HAP-1 (cell line): Measurements from ENCODE around the gene TRPM3.

Experiments
- DNase-seq, 2 experiments: peaks; one replicate each; pipeline ENCODE4 v3.0.0-alpha.2; 2016 to 2020; ENCODE audit warnings: low spot score in 2 of 2
- H3K27me3 ChIP-seq: fragments of 250-450 bp; sonication (Bioruptor Pico); 2 replicates; pipeline ENCODE4 v1.5.1; 2020; ENCODE audit warnings: low read depth, mild to moderate bottlenecking, moderate library complexity
- H3K36me3 ChIP-seq: fragments of 250-450 bp; sonication (Bioruptor Pico); replicated peaks from 2 replicates; pipeline ENCODE4 v1.5.1; 2020; ENCODE audit warnings: mild to moderate bottlenecking
- H3K4me1 ChIP-seq: fragments of 250-450 bp; sonication (Bioruptor Pico); 2 replicates; pipeline ENCODE4 v1.5.1; 2020; ENCODE audit warnings: mild to moderate bottlenecking
- H3K4me3 ChIP-seq: fragments of 250-450 bp; sonication (Bioruptor Pico); 2 replicates; pipeline ENCODE4 v1.5.1; 2020; ENCODE audit warnings: mild to moderate bottlenecking, moderate library complexity
- H3K9me3 ChIP-seq: fragments of 250-450 bp; sonication (Bioruptor Pico); 2 replicates; pipeline ENCODE4 v1.5.1; 2020; ENCODE audit warnings: mild to moderate bottlenecking, moderate library complexity
- in situ Hi-C: fragments of 300-500 bp; cut with MboI; formaldehyde crosslinking; loops from 3 replicates; pipeline ENCODE4 v1.14.3; 2020; ENCODE audit warnings: low sequenced_read_pairs, inconsistent platforms, mixed read lengths

Gene TRPM3

GRCh38 chr9:70577671-70578070 lies 543.8 kb downstream of the TRPM3 start:
- no peak for DNase-seq
- H3K4me3 ChIP-seq: no peak overlapping the region
- no peaks in the 10 kb centered on the region for H3K27me3 ChIP-seq
- H3K9me3 ChIP-seq: no peaks in the 10 kb centered on the region
- in situ Hi-C loops: loop anchor here (25.0 kb wide), 1 partner anchor 615 kb away; no protein-coding TSS in a partner anchor
- peaks cover 9% of the 10 kb centered on the region for H3K4me1 ChIP-seq
- no peaks in the 10 kb centered on the region for H3K36me3 ChIP-seq

- Histone ChIP-seq H3K4me1 (peaks cover 9% of the 10 kb centered on the region), H3K36me3 (no peaks in the 10 kb centered on the region), H3K4me3 (no peak overlapping the region), H3K9me3 (no peaks in the 10 kb centered on the region), H3K27me3 (no peaks in the 10 kb centered on the region)
- in situ Hi-C loops: loop anchor here (25.0 kb wide), 1 partner anchor 614 kb away; no protein-coding TSS in a partner anchor
- no peak for DNase-seq
These were observed 545.3 kb downstream of the TRPM3 start for GRCh38 chr9:70576116-70576515.

DNA sequence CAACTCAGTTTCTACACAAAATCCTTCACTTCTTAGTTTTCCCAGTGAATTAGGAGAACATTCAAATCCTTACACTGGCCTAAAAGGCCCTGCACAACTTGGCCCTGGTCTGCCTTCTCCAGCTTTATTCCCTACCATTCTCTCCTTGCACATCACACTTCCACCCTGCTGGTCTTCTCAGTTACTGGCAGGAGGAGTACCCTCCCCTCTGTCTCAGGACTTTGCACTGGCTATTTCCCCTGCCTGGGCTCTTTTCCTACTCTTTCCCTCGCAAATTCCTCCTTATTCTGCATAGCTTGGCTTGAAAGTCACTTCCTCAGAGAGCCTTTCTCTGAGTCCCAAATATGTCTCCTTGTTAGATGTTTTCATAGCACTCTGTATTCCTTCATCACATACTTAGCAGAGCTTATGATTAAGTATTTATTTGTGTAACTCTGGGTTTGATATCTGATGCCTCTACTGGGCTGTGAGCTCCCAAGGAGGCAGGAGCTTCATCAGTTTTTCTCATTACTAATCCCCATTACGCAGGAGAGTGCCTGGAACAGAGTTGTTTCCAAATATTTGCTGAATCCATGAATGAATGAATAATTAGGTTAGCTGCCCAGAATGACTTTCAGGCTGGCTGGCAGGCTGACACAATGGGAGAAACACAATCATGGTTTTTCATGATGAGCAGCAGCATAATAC lies 547.1 kb downstream of the TRPM3 start:
- no peak overlapping the region for H3K4me3 ChIP-seq
- no peak for DNase-seq
- no peaks in the 10 kb centered on the region for H3K36me3 ChIP-seq
- H3K4me1 ChIP-seq: peaks cover 9% of the 10 kb centered on the region
- in situ Hi-C loops: no loop called here
- H3K27me3 ChIP-seq: no peaks in the 10 kb centered on the region
- no peaks in the 10 kb centered on the region for H3K9me3 ChIP-seq

DNA sequence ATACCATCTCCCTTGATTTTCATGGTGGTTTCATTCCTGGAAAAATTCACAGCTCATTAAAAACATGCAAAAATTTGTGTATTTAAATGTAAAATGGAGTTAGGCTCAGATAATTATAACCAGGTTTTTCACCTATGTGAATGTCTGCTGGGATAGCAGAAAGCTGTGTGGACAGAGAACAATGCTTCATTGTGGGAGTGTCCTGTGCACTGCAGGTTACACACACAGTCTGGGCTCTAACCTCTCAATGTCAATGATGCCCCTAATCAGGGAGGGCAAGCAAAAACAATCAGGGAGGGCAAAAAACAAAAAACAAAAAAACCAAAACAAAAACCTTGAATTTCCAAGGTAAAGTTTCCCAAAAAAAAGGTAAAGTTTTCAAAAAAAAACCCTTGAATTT lies 548.1 kb downstream of the TRPM3 start:
- in situ Hi-C loops: no loop called here
- Histone ChIP-seq H3K4me1 (peaks cover 17% of the 10 kb centered on the region), H3K4me3 (no peak overlapping the region), H3K9me3 (no peaks in the 10 kb centered on the region), H3K27me3 (no peaks in the 10 kb centered on the region), H3K36me3 (no peaks in the 10 kb centered on the region)
- no peak for DNase-seq

- Histone ChIP-seq H3K36me3 (no peaks in the 10 kb centered on the region), H3K4me3 (no peak overlapping the region), H3K4me1 (peaks cover 17% of the 10 kb centered on the region), H3K27me3 (no peaks in the 10 kb centered on the region), H3K9me3 (no peaks in the 10 kb centered on the region)
- DNase-seq: no peak
- in situ Hi-C loops: no loop called here
These were observed 550.2 kb downstream of the TRPM3 start for GRCh38 chr9:70571258-70571657.

GRCh38 chr9:70569791-70570190 lies 551.6 kb downstream of the TRPM3 start:
- in situ Hi-C loops: no loop called here
- H3K4me1 ChIP-seq: peaks cover 17% of the 10 kb centered on the region
- H3K36me3 ChIP-seq: no peaks in the 10 kb centered on the region
- no peak overlapping the region for H3K4me3 ChIP-seq
- no peaks in the 10 kb centered on the region for H3K27me3 ChIP-seq
- DNase-seq: no peak
- H3K9me3 ChIP-seq: no peaks in the 10 kb centered on the region

- DNase-seq: no peak
- H3K4me1 ChIP-seq: peaks cover 17% of the 10 kb centered on the region
- no peaks in the 10 kb centered on the region for H3K27me3 ChIP-seq
- H3K9me3 ChIP-seq: no peaks in the 10 kb centered on the region
- H3K36me3 ChIP-seq: no peaks in the 10 kb centered on the region
- no peak overlapping the region for H3K4me3 ChIP-seq
- in situ Hi-C loops: no loop called here
These were observed 552.2 kb downstream of the TRPM3 start for GRCh38 chr9:70569070-70569772.

GRCh38 chr9:70567511-70567910 lies 553.9 kb downstream of the TRPM3 start:
- Histone ChIP-seq H3K9me3 (no peaks in the 10 kb centered on the region), H3K4me1 (peaks cover 8% of the 10 kb centered on the region), H3K4me3 (no peak overlapping the region), H3K27me3 (no peaks in the 10 kb centered on the region), H3K36me3 (no peaks in the 10 kb centered on the region)
- DNase-seq: no peak
- in situ Hi-C loops: no loop called here

- Histone ChIP-seq H3K9me3 (no peaks in the 10 kb centered on the region), H3K4me1 (peaks cover 8% of the 10 kb centered on the region), H3K27me3 (no peaks in the 10 kb centered on the region), H3K36me3 (no peaks in the 10 kb centered on the region), H3K4me3 (no peak overlapping the region)
- no peak for DNase-seq
- in situ Hi-C loops: no loop called here
These were observed 554.7 kb downstream of the TRPM3 start for GRCh38 chr9:70566751-70567150.

GRCh38 chr9:70566066-70566465 lies 555.4 kb downstream of the TRPM3 start:
- no peak overlapping the region for H3K4me3 ChIP-seq
- no peaks in the 10 kb centered on the region for H3K9me3 ChIP-seq
- H3K4me1 ChIP-seq: peaks cover 8% of the 10 kb centered on the region
- DNase-seq: no peak
- H3K27me3 ChIP-seq: no peaks in the 10 kb centered on the region
- in situ Hi-C loops: no loop called here
- H3K36me3 ChIP-seq: no peaks in the 10 kb centered on the region

DNA sequence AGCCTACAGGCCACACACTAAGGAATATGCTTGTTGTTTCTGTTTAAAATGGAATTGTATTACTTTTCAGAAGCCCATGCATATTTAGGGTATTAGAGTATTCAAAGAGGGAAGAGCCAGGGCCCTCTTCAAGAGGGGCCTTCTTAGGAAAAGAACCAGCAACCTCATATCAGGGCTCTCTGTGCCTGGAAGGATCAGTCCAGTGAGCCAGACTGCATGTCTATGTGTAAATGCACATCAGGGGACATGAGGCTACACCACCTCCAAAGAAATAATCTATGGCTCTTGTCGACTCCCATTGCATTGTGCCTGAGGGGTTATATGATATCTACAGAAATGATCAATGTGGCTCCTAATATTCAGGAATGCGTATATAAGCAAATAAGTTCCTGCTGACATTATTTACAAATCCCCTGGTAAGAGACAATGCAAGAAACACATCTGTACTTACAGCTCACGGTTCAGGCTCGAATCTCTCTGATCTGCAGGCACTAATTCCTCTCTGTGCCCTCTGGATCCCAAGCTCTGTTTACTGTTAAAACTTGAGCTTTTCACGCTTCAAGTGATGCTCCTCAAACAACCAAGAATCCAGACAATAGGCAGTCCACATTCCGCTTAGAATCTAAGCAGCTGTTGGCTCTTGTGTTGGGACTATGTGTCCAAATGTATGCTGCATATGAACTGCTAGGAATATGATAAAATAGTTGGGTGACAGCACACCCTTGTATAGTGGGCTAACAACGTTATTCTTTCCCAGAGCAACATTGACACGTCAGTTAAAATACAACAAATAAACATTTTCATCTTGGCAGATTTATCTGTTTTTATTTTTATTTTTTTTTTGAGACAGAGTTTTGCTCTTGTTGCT lies 556.7 kb downstream of the TRPM3 start:
- Histone ChIP-seq H3K4me1 (peaks cover 8% of the 10 kb centered on the region), H3K36me3 (no peaks in the 10 kb centered on the region), H3K4me3 (no peak overlapping the region), H3K9me3 (no peaks in the 10 kb centered on the region), H3K27me3 (no peaks in the 10 kb centered on the region)
- DNase-seq: no peak
- in situ Hi-C loops: no loop called here

DNA sequence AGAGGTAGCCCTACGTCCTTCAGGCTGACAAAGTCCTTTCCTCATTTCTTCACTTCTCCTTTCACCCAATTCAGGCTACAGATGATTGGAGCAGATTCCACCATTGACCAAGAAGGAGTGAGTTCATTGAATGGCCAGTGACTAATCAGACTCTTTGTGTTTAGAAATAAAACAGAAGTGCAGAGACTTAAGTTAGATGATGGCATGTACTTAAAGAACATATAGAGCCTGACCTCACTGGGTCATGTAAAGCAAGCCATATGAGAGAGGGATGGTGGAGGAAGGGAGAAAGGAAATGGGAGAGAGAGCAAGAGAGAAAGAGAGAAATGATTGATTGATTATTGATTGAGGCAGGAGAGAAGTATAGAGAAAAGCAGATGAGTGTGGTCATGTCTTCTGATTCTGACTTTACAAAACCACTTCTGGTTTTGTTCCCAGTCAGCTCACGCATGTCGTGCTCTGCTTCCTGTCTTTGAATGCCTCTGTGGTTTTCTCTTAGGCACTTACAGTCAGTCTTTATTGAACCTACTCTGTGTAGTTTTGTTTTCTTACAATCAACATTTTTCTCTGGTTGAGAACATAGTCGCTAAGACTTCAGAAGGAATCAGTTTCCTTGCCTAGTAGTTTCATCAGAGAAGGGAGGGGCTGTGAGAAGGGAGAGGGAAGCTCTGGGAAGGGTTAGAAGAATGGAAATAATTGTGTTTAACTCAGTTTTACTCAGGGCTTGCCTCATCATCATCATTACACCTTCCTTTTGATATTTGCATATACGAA lies 557.8 kb downstream of the TRPM3 start:
- no peak for DNase-seq
- Histone ChIP-seq H3K4me3 (no peak overlapping the region), H3K36me3 (no peaks in the 10 kb centered on the region), H3K27me3 (no peaks in the 10 kb centered on the region), H3K9me3 (no peaks in the 10 kb centered on the region), H3K4me1 (peaks cover under 1% of the 10 kb centered on the region; the same call in 1 of the 2 replicates)
- in situ Hi-C loops: no loop called here

DNA sequence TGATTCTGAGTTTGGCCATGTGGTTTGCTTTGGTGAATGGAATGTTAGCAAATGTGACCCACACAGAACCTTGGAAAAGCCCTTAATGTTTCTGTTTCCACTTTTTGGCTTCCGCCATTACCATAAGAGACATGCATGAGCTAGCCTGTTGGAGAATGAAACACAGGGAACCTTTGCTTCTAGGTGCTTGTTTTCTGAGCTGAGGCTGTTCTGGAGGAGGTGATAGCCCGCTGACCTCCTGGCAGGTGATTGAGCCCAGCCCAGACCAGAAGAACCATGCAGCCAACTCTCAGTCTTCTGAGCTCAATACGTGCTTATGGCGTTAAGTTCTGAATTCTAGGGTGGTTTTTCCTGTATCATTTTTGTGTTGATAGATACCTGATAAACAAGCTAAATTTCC lies 558.4 kb downstream of the TRPM3 start:
- no peak for DNase-seq
- no peak overlapping the region for H3K4me3 ChIP-seq
- H3K36me3 ChIP-seq: no peaks in the 10 kb centered on the region
- no peaks in the 10 kb centered on the region for H3K4me1 ChIP-seq
- no peaks in the 10 kb centered on the region for H3K27me3 ChIP-seq
- in situ Hi-C loops: no loop called here
- no peaks in the 10 kb centered on the region for H3K9me3 ChIP-seq
